Naive thymus-derived CD4-positive, alpha-beta T cell (primary cell): Measurements from ENCODE around the gene FCAMR. TPM values are rescaled to one million over a fixed set of nuclear protein-coding genes. Genes with fewer than 3 reads are reported as not detected.
A peak's percentile ranks its signal among the peaks of the same experiment; 100 is the strongest.

Source experiments
- ATAC-seq: fragments of 150-1000 bp; cut with Tn5 transposase; 2 replicates; pipeline ENCODE4 v1.10.0; 2021; ENCODE audit warnings: mild to moderate bottlenecking, moderate library complexity
- CTCF ChIA-PET: fragments of 350-600 bp; sonication (Branson Sonifier 250); formaldehyde crosslinking; loops from one replicate; lab custom pipeline; 2021; ENCODE audit warnings: antibody characterized with exemption; lab: Charles Lee
- POLR2A ChIA-PET: fragments of 350-600 bp; sonication (Branson Sonifier 250); formaldehyde crosslinking; loops from one replicate; lab custom pipeline; 2021; ENCODE audit warnings: antibody characterized with exemption, inconsistent platforms; lab: Charles Lee
- DNase-seq, 9 donors: peaks; one replicate each; pipeline versions ENCODE4 v3.0.0 to v3.0.0-alpha.2; 2020 to 2022; ENCODE audit warnings: mixed read lengths in 1 of 9
- H3K27ac ChIP-seq: one replicate; pipeline ENCODE4 v1.7.0; 2013; ENCODE audit warnings: mild to moderate bottlenecking, low read depth, low read length, moderate library complexity
- H3K27me3 ChIP-seq, 2 donors: one replicate each; pipeline ENCODE4 v1.7.0; 2013; ENCODE audit warnings: low read length in 2 of 2, mild to moderate bottlenecking in 2 of 2, moderate library complexity in 2 of 2; ENCODE audit not compliant: control insufficient read depth in 2 of 2, insufficient read depth in 2 of 2
- H3K36me3 ChIP-seq, 3 experiments: 1 replicate in 2 of 3; 2 replicates in 1 of 3; pipeline ENCODE4 v1.7.0; 2013; ENCODE audit warnings: low read length in 3 of 3, mild to moderate bottlenecking in 3 of 3, moderate library complexity in 1 of 3; ENCODE audit not compliant: insufficient read depth in 3 of 3, control insufficient read depth in 2 of 3
- H3K4me1 ChIP-seq, 2 donors: one replicate each; pipeline ENCODE4 v1.7.0; 2013; ENCODE audit warnings: low read length in 2 of 2, mild to moderate bottlenecking in 2 of 2, moderate library complexity in 1 of 2; ENCODE audit not compliant: control insufficient read depth in 2 of 2, insufficient read depth in 2 of 2
- H3K4me3 ChIP-seq: 2 replicates; pipeline ENCODE4 v1.7.0; 2013; ENCODE audit warnings: mild to moderate bottlenecking, low read length
- H3K9me3 ChIP-seq, 3 experiments: 1 replicate in 2 of 3; 2 replicates in 1 of 3; pipeline ENCODE4 v1.7.0; 2013; ENCODE audit warnings: low read length in 3 of 3; ENCODE audit not compliant: control insufficient read depth in 2 of 3
- H3K27ac Mint-ChIP-seq, 9 donors: one replicate each; pipeline ENCODE4 v1.8.0; 2020 to 2022; ENCODE audit warnings: mixed read lengths in 9 of 9, mild to moderate bottlenecking in 8 of 9, moderate library complexity in 5 of 9, inconsistent platforms in 2 of 9
- H3K27me3 Mint-ChIP-seq, 5 donors: one replicate each; pipeline ENCODE4 v1.8.0; 2021 to 2022; ENCODE audit warnings: mixed read lengths in 5 of 5, mild to moderate bottlenecking in 1 of 5
- H3K36me3 Mint-ChIP-seq, 5 donors: one replicate each; pipeline ENCODE4 v1.8.0; 2020 to 2022; ENCODE audit warnings: mixed read lengths in 5 of 5, mild to moderate bottlenecking in 3 of 5, inconsistent platforms in 1 of 5
- H3K4me1 Mint-ChIP-seq, 7 donors: one replicate each; pipeline ENCODE4 v1.8.0; 2020 to 2022; ENCODE audit warnings: mixed read lengths in 7 of 7, mild to moderate bottlenecking in 3 of 7, inconsistent platforms in 1 of 7
- H3K4me3 Mint-ChIP-seq, 10 donors: one replicate each; pipeline ENCODE4 v1.8.0; 2020 to 2022; ENCODE audit warnings: mild to moderate bottlenecking in 10 of 10, mixed read lengths in 10 of 10, moderate library complexity in 6 of 10, inconsistent platforms in 2 of 10
- H3K9me3 Mint-ChIP-seq, 11 donors: one replicate each; pipeline ENCODE4 v1.8.0; 2020 to 2022; ENCODE audit warnings: mixed read lengths in 11 of 11, mild to moderate bottlenecking in 4 of 11, inconsistent platforms in 1 of 11, moderate library complexity in 1 of 11
- intact Hi-C, 2 donors: fragments of 100-400 bp; cut with micrococcal nuclease; formaldehyde crosslinking; loops; one replicate each; pipeline ENCODE4 v1.15.1; 2023
- polyA plus RNA-seq, 2 donors: library from polyadenylated mRNA; unstranded; fragments of 300-500 nt; fragmentation: Illumina TruSeq; gene quantifications; one replicate each; pipeline ENCODE4 v1.2.3, GENCODE V29; 2021
- total RNA-seq, 6 experiments: library from RNA in 5 of 6; stranded (reverse) in 5 of 6; gene quantifications; 1 replicate in 5 of 6; 2 replicates in 1 of 6; pipeline ENCODE4 v1.2.3 and lab custom pipeline; 2021 to 2026

Gene FCAMR
- total and polyA plus RNA-seq, 7 experiments from 2014 or later: not detected

DNA sequence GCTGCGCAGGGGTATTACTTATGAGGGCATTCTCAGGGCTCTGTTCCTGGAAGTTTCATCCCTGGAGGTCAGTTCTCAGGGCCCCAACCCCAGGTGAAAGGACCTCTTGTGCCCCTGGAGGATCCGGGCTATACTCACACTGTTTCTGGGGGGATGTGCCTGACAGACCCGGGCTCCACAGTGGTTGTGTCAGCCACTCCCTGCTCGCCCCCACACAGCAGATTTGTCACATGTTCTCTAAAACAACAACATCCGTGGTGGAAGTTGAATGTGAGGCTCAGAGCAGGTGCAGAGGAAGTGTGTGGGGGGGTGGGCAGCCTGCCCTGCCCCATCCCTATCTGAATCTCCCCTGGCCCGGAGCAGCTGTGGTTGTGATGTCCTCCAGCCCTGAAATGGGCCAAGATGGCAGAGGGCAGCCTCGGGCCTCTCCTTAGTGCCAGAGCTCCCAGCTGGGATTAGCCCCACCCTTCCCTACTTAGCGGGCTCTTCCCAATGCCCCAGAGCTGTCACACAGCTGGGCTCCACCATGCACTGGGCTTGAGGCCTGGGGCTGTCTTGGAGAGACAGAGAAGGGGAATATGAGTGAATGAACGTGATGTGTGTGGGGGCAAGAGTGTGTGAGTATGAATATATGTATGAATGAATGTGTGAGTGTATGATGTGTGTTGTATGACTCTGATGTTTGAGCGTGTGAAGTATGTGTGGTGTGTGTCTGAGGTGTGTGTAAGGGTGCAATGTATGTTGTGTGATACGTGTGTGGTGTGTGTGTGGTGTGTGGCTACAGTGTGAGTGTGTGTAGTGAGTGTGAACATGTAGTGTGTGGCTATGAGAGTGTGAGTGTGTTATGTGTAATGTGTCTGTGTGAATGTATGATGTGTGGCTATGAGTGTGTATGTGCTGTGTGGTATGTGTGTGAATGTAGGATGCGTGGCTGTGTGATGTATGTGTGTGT lies 47.0 kb downstream of the FCAMR start:
- peaks cover 43 to 45% of the 10 kb centered on the region in 2 donors for H3K4me1 ChIP-seq
- peaks cover 13 to 37% (median 23%) of the 10 kb centered on the region in 7 donors for H3K4me1 Mint-ChIP-seq
- H3K36me3 ChIP-seq: peaks cover 0 to 11% (median 4%) of the 10 kb centered on the region in 3 experiments
- DNase-seq: peak; percentile 41 to 91 (median 85)
- peaks cover 15 to 22% (median 19%) of the 10 kb centered on the region in 5 donors for H3K36me3 Mint-ChIP-seq
- no peaks in the 10 kb centered on the region for H3K27me3 ChIP-seq
- peak; percentile 85 for ATAC-seq
- H3K4me3 Mint-ChIP-seq: no peak overlapping the region
- intact Hi-C loops: loop anchor here (1.0 to 10.0 kb wide), 14 partner anchors 10 to 1291 kb away; partner anchors contain the start of genes DYRK3 (in 2 of the 2), PFKFB2 (in 2 of the 2), YOD1 (in 2 of the 2) and CD55 (in 1 of the 2)
- no peak overlapping the region for H3K27ac Mint-ChIP-seq
- H3K27me3 Mint-ChIP-seq: no peaks in the 10 kb centered on the region
- H3K9me3 ChIP-seq: no peaks in the 10 kb centered on the region
- H3K9me3 Mint-ChIP-seq: peaks cover 0 to 2% (median 0%) of the 10 kb centered on the region in 11 donors
- ChIA-PET CTCF (interaction anchor here (3.2 to 13.0 kb wide), 5 partner anchors 10 to 114 kb away, joined by 20 to 343 read pairs (median 49); no protein-coding TSS in a partner anchor), POLR2A (interaction anchor here (0.5 to 13.0 kb wide), 21 partner anchors 7 to 378 kb away, joined by 3 to 600 read pairs (median 7); partner anchors contain the start of gene IL24)
- H3K4me3 ChIP-seq: peak overlapping the region; percentile 76
- H3K27ac ChIP-seq: peak overlapping the region; percentile 90

- POLR2A ChIA-PET: interaction anchor here (0.6 to 13.0 kb wide), 42 partner anchors 8 to 1638 kb away, joined by 3 to 600 read pairs (median 5); partner anchors contain the start of genes IKBKE and IL24
Measured at GRCh38 chr1:206922524-206922923, 47.7 kb downstream of the FCAMR start.

GRCh38 chr1:206921772-206922265 lies 48.4 kb downstream of the FCAMR start, which contains the start of gene FCMR:
FCMR (minus strand) TSS chr1:206921941; CDS start chr1:206921854, 87 bp downstream.
- DNase-seq: peak; percentile 15 to 84 (median 79)
- POLR2A ChIA-PET: interaction anchor here (0.6 to 13.0 kb wide), 49 partner anchors 9 to 1637 kb away, joined by 3 to 600 read pairs (median 4); partner anchors contain the start of genes CD55, DYRK3, IKBKE and IL24

More at GRCh38 chr1:206922524-206922923, 47.7 kb downstream of the FCAMR start:
- H3K4me1 Mint-ChIP-seq: peaks cover 13 to 44% (median 23%) of the 10 kb centered on the region in 7 donors
- H3K27me3 ChIP-seq: no peaks in the 10 kb centered on the region
- H3K9me3 ChIP-seq: no peaks in the 10 kb centered on the region
- H3K9me3 Mint-ChIP-seq: peaks cover 0 to 4% (median 0%) of the 10 kb centered on the region in 11 donors
- DNase-seq (no peak), ATAC-seq (no peak)
- H3K4me3 Mint-ChIP-seq: no peak overlapping the region
- peak overlapping the region; percentile 76 for H3K4me3 ChIP-seq
- peaks cover 43 to 51% of the 10 kb centered on the region in 2 donors for H3K4me1 ChIP-seq
- peak overlapping the region; percentile 90 for H3K27ac ChIP-seq
- intact Hi-C loops: loop anchor here (2.0 to 10.0 kb wide), 12 partner anchors 14 to 1290 kb away; partner anchors contain the start of genes DYRK3 (in 2 of the 2), PFKFB2 (in 2 of the 2), YOD1 (in 2 of the 2) and CD55 (in 1 of the 2)
- H3K27me3 Mint-ChIP-seq: no peaks in the 10 kb centered on the region
- no peak overlapping the region for H3K27ac Mint-ChIP-seq
- peaks cover 0 to 17% (median 9%) of the 10 kb centered on the region in 3 experiments for H3K36me3 ChIP-seq
- CTCF ChIA-PET: interaction anchor here (0.6 to 13.0 kb wide), 8 partner anchors 10 to 360 kb away, joined by 3 to 343 read pairs (median 23); no protein-coding TSS in a partner anchor
- peaks cover 22 to 29% (median 26%) of the 10 kb centered on the region in 5 donors for H3K36me3 Mint-ChIP-seq

DNA sequence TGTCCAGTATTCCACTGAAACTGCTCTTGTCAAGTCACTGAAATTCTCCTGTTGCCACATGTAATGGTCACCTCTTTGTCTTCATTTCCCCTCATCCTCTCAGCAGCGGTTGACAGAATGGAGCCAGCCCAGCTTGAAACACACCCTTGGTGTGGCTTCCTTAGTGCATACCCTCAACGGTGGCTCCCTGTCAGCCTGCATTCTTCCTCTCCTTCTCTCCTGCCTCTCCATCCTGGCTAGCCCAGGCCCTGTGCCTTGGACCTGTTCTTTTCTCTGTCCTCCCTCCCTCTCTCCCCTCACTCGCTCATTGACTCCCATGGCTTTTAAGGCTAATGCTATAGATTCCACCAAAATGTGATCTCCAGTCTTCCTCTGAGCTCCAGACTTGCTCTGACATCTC lies 52.2 kb downstream of the FCAMR start:
- Histone ChIP-seq H3K27ac (peak overlapping the region; percentile 90), H3K36me3 (peaks cover 16 to 54% (median 20%) of the 10 kb centered on the region in 3 experiments), H3K4me3 (peak overlapping the region; percentile 76), H3K27me3 (no peaks in the 10 kb centered on the region), H3K9me3 (no peaks in the 10 kb centered on the region), H3K4me1 (peaks cover 55% of the 10 kb centered on the region in 2 donors)
- ChIA-PET CTCF (interaction anchor here (0.8 to 13.0 kb wide), 9 partner anchors 10 to 192 kb away, joined by 3 to 343 read pairs (median 10); no protein-coding TSS in a partner anchor), POLR2A (interaction anchor here (0.6 to 13.0 kb wide), 12 partner anchors 13 to 184 kb away, joined by 3 to 600 read pairs (median 4); partner anchors contain the start of gene IL24)
- Mint-ChIP-seq H3K27ac (peak overlapping the region in 5 of 9 donors; percentile 12 to 94 (median 91)), H3K9me3 (peaks cover 0 to 4% (median 0%) of the 10 kb centered on the region in 11 donors), H3K36me3 (peaks cover 46 to 69% (median 57%) of the 10 kb centered on the region in 5 donors), H3K4me1 (peaks cover 54 to 80% (median 57%) of the 10 kb centered on the region in 7 donors), H3K27me3 (no peaks in the 10 kb centered on the region), H3K4me3 (peak overlapping the region in 1 of 10 donors; percentile 75)
- ATAC-seq (no peak), DNase-seq (no peak)
- intact Hi-C loops: no loop called here

More at GRCh38 chr1:206921772-206922265, 48.4 kb downstream of the FCAMR start, which contains the start of gene FCMR:
- Mint-ChIP-seq H3K4me1 (peaks cover 17 to 48% (median 24%) of the 10 kb centered on the region in 7 donors), H3K27me3 (no peaks in the 10 kb centered on the region), H3K27ac (no peak within 1 kb of the TSS), H3K36me3 (peaks cover 27 to 36% (median 33%) of the 10 kb centered on the region in 5 donors), H3K4me3 (no peak within 1 kb of the TSS), H3K9me3 (peaks cover 0 to 4% (median 0%) of the 10 kb centered on the region in 11 donors)
- H3K27me3 ChIP-seq: no peaks in the 10 kb centered on the region
- H3K36me3 ChIP-seq: peaks cover 0 to 24% (median 11%) of the 10 kb centered on the region in 3 experiments
- peak within 1 kb of the TSS; percentile 90 for H3K27ac ChIP-seq
- H3K9me3 ChIP-seq: no peaks in the 10 kb centered on the region
- intact Hi-C loops: loop anchor here (2.0 to 10.0 kb wide), 12 partner anchors 13 to 1290 kb away; partner anchors contain the start of genes CD55 (in 2 of the 2), DYRK3 (in 2 of the 2), PFKFB2 (in 2 of the 2) and YOD1 (in 2 of the 2)
- H3K4me3 ChIP-seq: peak within 1 kb of the TSS; percentile 76
- H3K4me1 ChIP-seq: peaks cover 44 to 58% of the 10 kb centered on the region in 2 donors
- ATAC-seq: peak; percentile 63
- CTCF ChIA-PET: interaction anchor here (1.0 to 13.0 kb wide), 11 partner anchors 10 to 195 kb away, joined by 3 to 343 read pairs (median 20); no protein-coding TSS in a partner anchor

DNA sequence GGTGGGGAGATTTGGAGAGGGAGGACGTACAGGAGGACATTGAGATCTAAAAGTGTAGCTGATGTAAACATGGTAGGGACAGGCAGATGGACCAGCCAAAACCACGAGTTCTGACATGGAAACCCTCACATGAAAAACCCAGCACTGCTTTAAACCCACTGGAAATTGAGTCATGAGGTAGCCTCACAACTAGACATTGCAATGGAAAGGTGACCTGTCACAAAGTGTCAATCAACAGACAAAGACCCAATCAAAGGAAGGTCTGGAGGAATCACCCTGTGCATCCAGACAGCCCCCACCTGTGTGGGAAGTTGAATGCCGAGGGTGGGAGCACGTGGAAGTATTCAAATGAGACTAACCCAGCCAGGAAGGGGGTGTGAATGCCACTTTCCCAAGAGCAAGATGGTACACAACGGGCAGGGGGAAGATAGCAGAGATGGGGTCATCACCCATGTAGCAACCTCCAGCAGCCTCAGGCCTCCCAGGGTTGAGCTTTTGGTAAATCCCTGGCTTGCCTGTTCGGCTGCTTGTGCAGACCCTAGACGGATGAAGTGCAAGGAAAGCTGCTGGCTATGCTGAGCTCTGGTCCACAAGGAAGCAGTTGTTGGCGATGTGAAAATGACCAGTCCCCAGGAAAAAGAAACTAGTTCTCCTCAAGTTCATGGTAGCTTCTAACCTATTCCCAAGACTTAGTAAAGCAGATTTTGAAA lies 54.1 kb downstream of the FCAMR start:
- H3K36me3 ChIP-seq: peaks cover 25 to 73% (median 31%) of the 10 kb centered on the region in 3 experiments
- H3K27me3 Mint-ChIP-seq: no peaks in the 10 kb centered on the region
- peaks cover 59 to 65% of the 10 kb centered on the region in 2 donors for H3K4me1 ChIP-seq
- peak overlapping the region; percentile 76 for H3K4me3 ChIP-seq
- peak overlapping the region; percentile 90 for H3K27ac ChIP-seq
- H3K9me3 ChIP-seq: no peaks in the 10 kb centered on the region
- ChIA-PET CTCF (interaction anchor here (0.6 to 13.0 kb wide), 14 partner anchors 8 to 190 kb away, joined by 3 to 343 read pairs (median 4); no protein-coding TSS in a partner anchor), POLR2A (interaction anchor here (0.6 to 13.0 kb wide), 13 partner anchors 14 to 295 kb away, joined by 3 to 600 read pairs (median 4); partner anchors contain the start of genes IL20 and IL24)
- DNase-seq (no peak), ATAC-seq (no peak)
- peaks cover 0 to 4% (median 0%) of the 10 kb centered on the region in 11 donors for H3K9me3 Mint-ChIP-seq
- intact Hi-C loops: no loop called here
- H3K27ac Mint-ChIP-seq: peak overlapping the region in 4 of 9 donors; percentile 83 to 96 (median 92)
- H3K27me3 ChIP-seq: no peaks in the 10 kb centered on the region
- peaks cover 73 to 81% (median 74%) of the 10 kb centered on the region in 7 donors for H3K4me1 Mint-ChIP-seq
- peaks cover 49 to 80% (median 68%) of the 10 kb centered on the region in 5 donors for H3K36me3 Mint-ChIP-seq
- peak overlapping the region in 1 of 10 donors; percentile 39 for H3K4me3 Mint-ChIP-seq
